H9 (cell line): ENCODE results near the gene PSME1. TPM values are rescaled to one million over a fixed set of nuclear protein-coding genes. Genes with fewer than 3 reads are reported as not detected.

ENCODE experiments used
- DNase-seq: peaks from one replicate; pipeline ENCODE4 v3.0.0-alpha.2; 2017
- H2AFZ ChIP-seq: one replicate; pipeline ENCODE4 v1.6.1; 2013; ENCODE audit warnings: mild to moderate bottlenecking, low read length, control low read depth, moderate library complexity
- H2AK5ac ChIP-seq: 2 replicates; pipeline ENCODE4 v1.6.1; 2013; ENCODE audit warnings: low read length, control low read depth, mixed read lengths; ENCODE audit not compliant: insufficient read length
- H2BK120ac ChIP-seq: one replicate; pipeline ENCODE4 v1.6.1; 2013; ENCODE audit warnings: low read depth, mild to moderate bottlenecking, low read length, control low read depth, inconsistent platforms; ENCODE audit not compliant: poor library complexity, severe bottlenecking
- H2BK12ac ChIP-seq: 2 replicates; pipeline ENCODE4 v1.6.1; 2013; ENCODE audit warnings: low read length, control low read depth, mixed read lengths, low read depth; ENCODE audit not compliant: insufficient read length
- H2BK15ac ChIP-seq: 2 replicates; pipeline ENCODE4 v1.6.1; 2013; ENCODE audit warnings: low read depth, low read length, control low read depth
- H2BK20ac ChIP-seq: one replicate; pipeline ENCODE4 v1.6.1; 2013; ENCODE audit warnings: low read depth, mild to moderate bottlenecking, low read length, control low read depth, inconsistent platforms; ENCODE audit not compliant: poor library complexity, severe bottlenecking
- H2BK5ac ChIP-seq: 2 replicates; pipeline ENCODE4 v1.6.1; 2013; ENCODE audit warnings: low read length, control low read depth, mixed read lengths; ENCODE audit not compliant: insufficient read length
- H3K14ac ChIP-seq: 2 replicates; pipeline ENCODE4 v1.6.1; 2013; ENCODE audit warnings: low read length, control low read depth; ENCODE audit not compliant: insufficient read depth
- H3K18ac ChIP-seq: 2 replicates; pipeline ENCODE4 v1.6.1; 2013; ENCODE audit warnings: low read depth, mild to moderate bottlenecking, mixed read lengths, low read length, control low read depth; ENCODE audit not compliant: insufficient read length
- H3K23ac ChIP-seq: 2 replicates; pipeline ENCODE4 v1.6.1; 2013; ENCODE audit warnings: low read length, control low read depth, mixed read lengths, low read depth; ENCODE audit not compliant: insufficient read length
- H3K23me2 ChIP-seq: 2 replicates; pipeline ENCODE4 v1.6.1; 2013; ENCODE audit warnings: low read depth, mild to moderate bottlenecking, mixed read lengths, low read length, control low read depth; ENCODE audit not compliant: insufficient read length, poor library complexity, severe bottlenecking
- H3K27ac ChIP-seq: 2 replicates; pipeline ENCODE4 v1.5.1; 2013; ENCODE audit warnings: low read length, control low read depth, mixed read lengths, low read depth; ENCODE audit not compliant: insufficient read length
- H3K27me3 ChIP-seq: 2 replicates; pipeline ENCODE4 v1.6.1; 2013; ENCODE audit warnings: low read length, control low read depth, inconsistent platforms; ENCODE audit not compliant: insufficient read depth
- H3K4ac ChIP-seq: 2 replicates; pipeline ENCODE4 v1.6.1; 2013; ENCODE audit warnings: low read depth, mild to moderate bottlenecking, control low read depth, inconsistent platforms, low read length, moderate library complexity
- H3K4me1 ChIP-seq: 2 replicates; pipeline ENCODE4 v1.6.1; 2013; ENCODE audit warnings: low read length, control low read depth, inconsistent platforms; ENCODE audit not compliant: insufficient read depth
- H3K4me2 ChIP-seq: 2 replicates; pipeline ENCODE4 v1.6.1; 2013; ENCODE audit warnings: low read length, control low read depth, mixed read lengths; ENCODE audit not compliant: insufficient read length, insufficient read depth
- H3K56ac ChIP-seq: 2 replicates; pipeline ENCODE4 v1.6.1; 2013; ENCODE audit warnings: low read depth, mild to moderate bottlenecking, mixed read lengths, low read length, control low read depth; ENCODE audit not compliant: insufficient read length
- H3K79me1 ChIP-seq: 2 replicates; pipeline ENCODE4 v1.6.1; 2013; ENCODE audit warnings: low read depth, mild to moderate bottlenecking, moderate library complexity, low read length, control low read depth, inconsistent platforms; ENCODE audit not compliant: insufficient read depth, poor library complexity, severe bottlenecking
- H3K79me2 ChIP-seq: 2 replicates; pipeline ENCODE4 v1.6.1; 2013; ENCODE audit warnings: low read length, control low read depth, inconsistent platforms; ENCODE audit not compliant: insufficient read depth
- H3K9ac ChIP-seq: 2 replicates; pipeline ENCODE4 v1.6.1; 2013; ENCODE audit warnings: low read length, control low read depth, mixed read lengths; ENCODE audit not compliant: insufficient read length; ENCODE audit errors: extremely low read depth
- H3K9me3 ChIP-seq: one replicate; pipeline ENCODE4 v1.6.1; 2013; ENCODE audit warnings: low read depth, low read length, inconsistent platforms; ENCODE audit not compliant: control insufficient read depth
- H3T11ph ChIP-seq: one replicate; pipeline ENCODE4 v1.6.1; 2013; ENCODE audit warnings: mild to moderate bottlenecking, low read length, control low read depth, inconsistent platforms
- H4K20me1 ChIP-seq: one replicate; pipeline ENCODE4 v1.6.1; 2013; ENCODE audit not compliant: control insufficient read depth, insufficient read length, insufficient read depth
- H4K5ac ChIP-seq: 2 replicates; pipeline ENCODE4 v1.6.1; 2013; ENCODE audit warnings: low read depth, mild to moderate bottlenecking, mixed read lengths, low read length, control low read depth; ENCODE audit not compliant: insufficient read length
- H4K8ac ChIP-seq: replicated peaks from 2 replicates; pipeline ENCODE4 v1.6.1; 2013; ENCODE audit warnings: low read length, control low read depth, mixed read lengths, low read depth; ENCODE audit not compliant: insufficient read length
- H4K91ac ChIP-seq: 2 replicates; pipeline ENCODE4 v1.6.1; 2013; ENCODE audit warnings: low read depth, mild to moderate bottlenecking, moderate library complexity, mixed read lengths, low read length, control low read depth; ENCODE audit not compliant: insufficient read length
- H3K27ac Mint-ChIP-seq, 3 experiments: 2 replicates in 2 of 3; 3 replicates in 1 of 3; pipeline ENCODE4 v1.8.0; 2020 to 2021; ENCODE audit warnings: mixed read lengths in 3 of 3, mild to moderate bottlenecking in 1 of 3, moderate library complexity in 1 of 3
- H3K27me3 Mint-ChIP-seq: 2 replicates; pipeline ENCODE4 v1.8.0; 2021; ENCODE audit warnings: low read depth, mild to moderate bottlenecking, moderate library complexity, mixed read lengths
- H3K36me3 Mint-ChIP-seq, 3 experiments: 2 replicates in 2 of 3; 3 replicates in 1 of 3; pipeline ENCODE4 v1.8.0; 2020 to 2021; ENCODE audit warnings: low read depth in 3 of 3, mixed read lengths in 3 of 3; ENCODE audit not compliant: insufficient read depth in 1 of 3
- H3K4me1 Mint-ChIP-seq, 2 experiments: 2 replicates each; pipeline ENCODE4 v1.8.0; 2020; ENCODE audit warnings: mixed read lengths in 2 of 2
- H3K4me3 Mint-ChIP-seq, 2 experiments: 2 replicates in 1 of 2; 3 replicates in 1 of 2; pipeline ENCODE4 v1.8.0; 2020 to 2021; ENCODE audit warnings: mild to moderate bottlenecking in 2 of 2, mixed read lengths in 2 of 2, moderate library complexity in 1 of 2
- H3K9me3 Mint-ChIP-seq, 2 experiments: 2 replicates in 1 of 2; 3 replicates in 1 of 2; pipeline ENCODE4 v1.8.0; 2020; ENCODE audit warnings: mild to moderate bottlenecking in 2 of 2, mixed read lengths in 2 of 2, moderate library complexity in 1 of 2
- WGBS: extraction: QIAGEN DNeasy Blood & Tissue Kit; methylation state at CpG from one replicate; pipeline ENCODE4 v1.1.7; 2013; ENCODE audit warnings: missing lambda C conversion rate, low lambda C conversion rate, mixed read lengths; ENCODE audit not compliant: insufficient read length; ENCODE audit errors: extremely low coverage; 5-methylcytosine and 5-hydroxymethylcytosine counted together
- total RNA-seq: library from RNA; stranded (reverse); gene quantifications from 2 replicates; pipeline ENCODE4 v1.2.1, GENCODE V29; 2021
- TF ChIP-seq, protein P1 (sequence below): fragments of 200-600 bp; sonication (generic); conservative IDR thresholded peaks from 3 replicates; pipeline ENCODE4 v1.8.0; 2021; ENCODE audit warnings: antibody characterized with exemption, mild to moderate bottlenecking

Gene PSME1
- total RNA-seq, 1 experiment from 2014 or later: 109 TPM

DNA sequence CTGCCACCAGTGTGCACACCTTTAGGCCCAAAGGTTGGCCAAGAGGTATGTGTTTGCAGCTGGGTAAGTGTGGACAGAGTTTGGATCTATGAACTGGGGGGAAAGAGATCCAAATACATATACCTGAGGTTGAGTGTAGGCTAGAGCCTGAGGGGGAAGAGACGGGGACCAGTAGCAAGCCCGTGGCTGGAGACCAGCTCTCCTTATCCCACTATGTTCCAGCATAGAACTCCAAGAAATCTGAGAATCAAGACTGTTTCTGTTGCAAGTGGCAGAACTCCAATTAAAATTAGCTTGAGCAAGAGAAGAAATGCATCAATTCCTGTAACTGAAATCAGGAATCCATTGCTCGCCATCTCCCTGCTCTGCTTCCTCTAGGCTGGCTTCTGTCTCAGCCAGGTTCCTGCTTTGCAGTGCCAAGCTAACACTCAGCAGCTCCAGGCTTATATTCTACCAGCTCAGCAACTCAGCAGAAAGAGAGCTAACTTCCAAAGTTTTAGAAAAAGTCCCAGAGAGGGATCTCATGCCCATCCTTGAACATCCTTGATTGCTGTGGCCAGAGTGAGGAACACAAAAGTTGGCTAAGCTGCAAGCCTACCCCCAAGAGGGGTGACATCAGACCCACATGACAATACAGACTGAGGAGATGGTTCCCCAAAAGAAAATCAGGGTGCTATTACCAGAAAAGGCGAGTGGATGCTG lies 43.3 kb upstream of the PSME1 start:
- H3K14ac ChIP-seq: no peak overlapping the region
- H2BK5ac ChIP-seq: no peak overlapping the region
- H3K18ac ChIP-seq: no peak overlapping the region
- H3K4me3 Mint-ChIP-seq: peak overlapping the region in 1 of 2 experiments; percentile 93; a peak in 3 of 5 replicates
- WGBS: no CpG with 5 or more reads among the region's 4 CpGs
- H2BK12ac ChIP-seq: peak overlapping the region; percentile 51
- H3K4me2 ChIP-seq: no peak overlapping the region
- peaks cover 12 to 20% (median 13%) of the 10 kb centered on the region in 3 experiments; a peak in 6 of 7 replicates for H3K36me3 Mint-ChIP-seq
- H2BK120ac ChIP-seq: no peak overlapping the region
- no peak overlapping the region for H3T11ph ChIP-seq
- no peaks in the 10 kb centered on the region for H3K79me1 ChIP-seq
- H4K20me1 ChIP-seq: no peaks in the 10 kb centered on the region
- H4K91ac ChIP-seq: no peak overlapping the region
- no peak overlapping the region for H3K56ac ChIP-seq
- H3K27ac ChIP-seq: no peak overlapping the region
- peaks cover 21 to 41% of the 10 kb centered on the region in 2 experiments for H3K4me1 Mint-ChIP-seq
- no peak overlapping the region for H2BK20ac ChIP-seq
- H3K27me3 ChIP-seq: no peaks in the 10 kb centered on the region
- no peak overlapping the region for H2BK15ac ChIP-seq
- DNase-seq: no peak
- no peak overlapping the region for H4K8ac ChIP-seq
- no peaks in the 10 kb centered on the region for H3K9me3 ChIP-seq
- peaks cover 6% of the 10 kb centered on the region for H3K23me2 ChIP-seq
- peaks cover 4% of the 10 kb centered on the region for H3K27me3 Mint-ChIP-seq
- no peak overlapping the region for H3K9ac ChIP-seq
- H4K5ac ChIP-seq: no peak overlapping the region
- H2AK5ac ChIP-seq: no peak overlapping the region
- H2AFZ ChIP-seq: no peak overlapping the region
- H3K9me3 Mint-ChIP-seq: peaks cover 0 to 2% of the 10 kb centered on the region in 2 experiments; a peak in 3 of 5 replicates
- TF ChIP-seq, protein P1, sequence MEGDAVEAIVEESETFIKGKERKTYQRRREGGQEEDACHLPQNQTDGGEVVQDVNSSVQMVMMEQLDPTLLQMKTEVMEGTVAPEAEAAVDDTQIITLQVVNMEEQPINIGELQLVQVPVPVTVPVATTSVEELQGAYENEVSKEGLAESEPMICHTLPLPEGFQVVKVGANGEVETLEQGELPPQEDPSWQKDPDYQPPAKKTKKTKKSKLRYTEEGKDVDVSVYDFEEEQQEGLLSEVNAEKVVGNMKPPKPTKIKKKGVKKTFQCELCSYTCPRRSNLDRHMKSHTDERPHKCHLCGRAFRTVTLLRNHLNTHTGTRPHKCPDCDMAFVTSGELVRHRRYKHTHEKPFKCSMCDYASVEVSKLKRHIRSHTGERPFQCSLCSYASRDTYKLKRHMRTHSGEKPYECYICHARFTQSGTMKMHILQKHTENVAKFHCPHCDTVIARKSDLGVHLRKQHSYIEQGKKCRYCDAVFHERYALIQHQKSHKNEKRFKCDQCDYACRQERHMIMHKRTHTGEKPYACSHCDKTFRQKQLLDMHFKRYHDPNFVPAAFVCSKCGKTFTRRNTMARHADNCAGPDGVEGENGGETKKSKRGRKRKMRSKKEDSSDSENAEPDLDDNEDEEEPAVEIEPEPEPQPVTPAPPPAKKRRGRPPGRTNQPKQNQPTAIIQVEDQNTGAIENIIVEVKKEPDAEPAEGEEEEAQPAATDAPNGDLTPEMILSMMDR: no peak
- H3K4me1 ChIP-seq: no peaks in the 10 kb centered on the region; the same call in 1 of the 2 replicates
- no peak overlapping the region for H3K4ac ChIP-seq
- H3K23ac ChIP-seq: no peak overlapping the region
- no peaks in the 10 kb centered on the region; the same call in 1 of the 2 replicates for H3K79me2 ChIP-seq
- H3K27ac Mint-ChIP-seq: peak overlapping the region in 2 of 3 experiments; percentile 97 to 98; a peak in 3 of 7 replicates
